Epithelial cell of proximal tubule (primary cell): ENCODE results near the gene IL1R2. TPM values are rescaled to one million over a fixed set of nuclear protein-coding genes. Genes with fewer than 3 reads are reported as not detected.

ENCODE experiments used
- DNase-seq: peaks from one replicate; pipeline ENCODE4 v3.0.0-alpha.2; 2011; ENCODE audit warnings: low read depth
- H3K4me3 ChIP-seq: 2 replicates; pipeline ENCODE4 v1.5.1; 2011; ENCODE audit warnings: low read depth, mild to moderate bottlenecking, low read length
- total RNA-seq: library from RNA; depleted of rRNA; stranded (reverse); fragments of >200 nt; gene quantifications from 2 replicates; pipeline ENCODE4 v1.2.3, GENCODE V29; 2015
- TF ChIP-seq, protein P1 (sequence below): conservative IDR thresholded peaks from 2 replicates; pipeline ENCODE4 v1.5.1; 2012; ENCODE audit warnings: low read depth, mild to moderate bottlenecking, low read length

The IL1R2 gene
- total RNA-seq, 1 donor from 2014 or later = 5.4 TPM

DNA sequence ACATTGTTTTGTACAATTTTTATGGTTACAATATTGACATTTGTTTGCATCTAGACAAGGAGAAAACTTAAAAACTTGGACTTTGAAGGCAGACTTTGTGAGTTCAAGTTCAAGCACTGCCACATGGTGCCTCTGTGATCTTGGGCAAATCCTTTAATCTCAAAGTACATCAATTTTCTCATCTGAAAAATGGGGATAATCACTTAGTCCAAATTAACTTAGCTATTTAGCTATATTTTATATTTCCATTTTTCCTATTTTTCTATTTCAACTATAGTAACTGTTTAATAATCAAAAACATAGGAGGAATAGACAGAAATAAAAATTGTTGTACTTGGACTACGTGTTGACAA, 38.7 kb downstream of the IL1R2 start:
- DNase-seq = no peak
- no peak overlapping the region for H3K4me3 ChIP-seq
- TF ChIP-seq, protein P1, sequence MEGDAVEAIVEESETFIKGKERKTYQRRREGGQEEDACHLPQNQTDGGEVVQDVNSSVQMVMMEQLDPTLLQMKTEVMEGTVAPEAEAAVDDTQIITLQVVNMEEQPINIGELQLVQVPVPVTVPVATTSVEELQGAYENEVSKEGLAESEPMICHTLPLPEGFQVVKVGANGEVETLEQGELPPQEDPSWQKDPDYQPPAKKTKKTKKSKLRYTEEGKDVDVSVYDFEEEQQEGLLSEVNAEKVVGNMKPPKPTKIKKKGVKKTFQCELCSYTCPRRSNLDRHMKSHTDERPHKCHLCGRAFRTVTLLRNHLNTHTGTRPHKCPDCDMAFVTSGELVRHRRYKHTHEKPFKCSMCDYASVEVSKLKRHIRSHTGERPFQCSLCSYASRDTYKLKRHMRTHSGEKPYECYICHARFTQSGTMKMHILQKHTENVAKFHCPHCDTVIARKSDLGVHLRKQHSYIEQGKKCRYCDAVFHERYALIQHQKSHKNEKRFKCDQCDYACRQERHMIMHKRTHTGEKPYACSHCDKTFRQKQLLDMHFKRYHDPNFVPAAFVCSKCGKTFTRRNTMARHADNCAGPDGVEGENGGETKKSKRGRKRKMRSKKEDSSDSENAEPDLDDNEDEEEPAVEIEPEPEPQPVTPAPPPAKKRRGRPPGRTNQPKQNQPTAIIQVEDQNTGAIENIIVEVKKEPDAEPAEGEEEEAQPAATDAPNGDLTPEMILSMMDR = no peak

DNA sequence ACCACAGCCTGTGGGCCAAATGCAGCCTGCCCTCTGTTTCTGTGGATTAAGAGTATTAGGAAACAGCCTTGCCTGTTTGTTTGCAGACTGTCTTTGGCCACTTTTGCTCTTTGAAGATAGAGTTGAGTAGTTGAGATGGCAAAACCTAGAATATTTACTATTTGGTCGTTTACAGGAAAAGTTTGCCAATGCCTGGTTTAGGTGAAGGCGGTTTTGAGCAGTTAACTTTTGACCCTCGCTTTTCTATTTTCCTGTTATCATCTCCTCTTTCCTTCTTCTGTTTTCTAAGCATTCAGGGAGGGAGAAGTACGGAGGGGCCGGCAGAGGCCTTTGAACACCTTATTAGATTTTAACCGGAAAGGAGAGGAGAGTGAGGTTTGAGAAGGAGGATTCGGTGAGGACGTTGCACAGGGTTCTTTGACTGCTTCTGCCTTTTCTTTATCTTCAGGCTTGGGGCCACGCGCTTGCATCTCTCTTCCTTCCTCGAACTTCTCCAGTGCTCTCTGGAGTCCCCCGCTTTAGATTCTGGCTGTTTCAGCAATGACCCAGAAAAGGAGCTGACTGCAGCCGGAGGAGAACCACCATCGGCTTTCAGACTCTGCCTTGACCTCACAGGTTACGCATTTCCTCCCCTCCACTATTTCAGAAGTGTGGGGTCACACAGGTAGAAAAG, 39.2 kb downstream of the IL1R2 start:
- TF ChIP-seq, protein P1 = no peak
- DNase-seq = no peak

DNA sequence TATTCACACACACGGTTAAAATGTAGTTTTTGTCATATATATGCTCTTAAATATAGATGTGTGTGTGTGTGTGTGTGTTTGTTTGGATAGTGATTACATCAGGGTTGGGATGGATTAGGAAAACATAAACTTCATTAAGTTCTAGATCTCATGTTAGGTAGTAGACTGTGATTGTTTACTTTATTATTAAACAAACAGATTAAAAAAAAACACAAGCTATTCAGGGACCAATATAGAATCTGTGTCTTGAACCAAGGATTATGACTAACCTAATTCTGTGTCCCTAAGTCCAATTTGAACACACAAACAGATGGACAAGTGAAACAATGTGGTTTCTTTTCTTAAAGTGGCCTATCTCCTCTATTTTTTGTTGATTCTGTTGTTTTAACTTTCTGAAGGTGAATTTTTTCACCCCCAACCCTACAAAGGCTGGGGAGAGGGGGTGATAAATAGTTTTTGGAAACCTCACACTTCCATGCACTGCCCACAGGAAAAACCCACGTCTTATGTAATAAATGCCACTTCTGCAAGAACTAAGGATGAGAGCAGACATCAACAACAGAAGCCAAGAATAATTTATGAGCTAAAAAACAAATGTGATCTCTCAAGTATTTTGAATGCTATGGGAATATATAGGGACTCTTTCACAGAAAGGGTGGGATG, 40.7 kb downstream of the IL1R2 start:
- H3K4me3 ChIP-seq = no peak overlapping the region
- no peak for DNase-seq
- TF ChIP-seq, protein P1 = no peak

More for the DNA sequence above, 39.2 kb downstream of the IL1R2 start:
- no peak overlapping the region for H3K4me3 ChIP-seq

DNA sequence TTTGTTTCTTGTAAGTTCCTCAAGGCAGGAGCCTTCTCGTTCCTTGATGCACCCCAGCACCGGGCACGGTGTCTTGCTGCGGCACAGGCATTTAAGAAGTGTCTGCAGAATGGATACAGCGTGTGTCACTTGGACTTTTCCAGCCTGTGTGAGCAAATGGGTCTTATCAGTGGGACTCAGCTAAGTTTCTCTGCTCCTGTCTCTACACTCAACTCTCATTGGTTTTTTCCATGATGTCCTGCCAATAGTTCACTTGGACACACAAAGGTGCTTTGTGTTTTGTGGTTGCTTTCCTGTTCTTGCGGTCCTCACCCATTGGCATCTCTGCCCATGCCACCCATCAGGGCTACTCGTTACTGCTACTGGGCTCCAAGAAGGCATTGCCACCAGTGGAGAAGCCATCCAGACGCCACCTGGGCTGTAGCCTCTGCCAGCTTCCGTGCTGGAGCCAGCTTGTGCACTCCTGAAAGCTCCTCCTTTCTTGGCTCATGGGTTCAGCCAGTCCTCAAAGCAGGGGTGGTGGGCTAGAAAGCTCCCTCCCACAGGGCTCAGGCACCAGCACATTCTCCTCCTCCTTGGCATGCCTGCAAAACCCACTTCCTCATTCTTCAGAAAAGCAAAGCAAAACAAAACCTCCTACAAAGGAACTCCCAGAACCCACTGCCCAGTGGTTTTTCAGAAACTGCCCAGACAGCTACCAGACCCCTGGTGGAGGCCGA, 41.4 kb downstream of the IL1R2 start:
- peak; percentile 66 for DNase-seq
- TF ChIP-seq, protein P1 = peak; percentile 37
- H3K4me3 ChIP-seq = no peak overlapping the region

DNA sequence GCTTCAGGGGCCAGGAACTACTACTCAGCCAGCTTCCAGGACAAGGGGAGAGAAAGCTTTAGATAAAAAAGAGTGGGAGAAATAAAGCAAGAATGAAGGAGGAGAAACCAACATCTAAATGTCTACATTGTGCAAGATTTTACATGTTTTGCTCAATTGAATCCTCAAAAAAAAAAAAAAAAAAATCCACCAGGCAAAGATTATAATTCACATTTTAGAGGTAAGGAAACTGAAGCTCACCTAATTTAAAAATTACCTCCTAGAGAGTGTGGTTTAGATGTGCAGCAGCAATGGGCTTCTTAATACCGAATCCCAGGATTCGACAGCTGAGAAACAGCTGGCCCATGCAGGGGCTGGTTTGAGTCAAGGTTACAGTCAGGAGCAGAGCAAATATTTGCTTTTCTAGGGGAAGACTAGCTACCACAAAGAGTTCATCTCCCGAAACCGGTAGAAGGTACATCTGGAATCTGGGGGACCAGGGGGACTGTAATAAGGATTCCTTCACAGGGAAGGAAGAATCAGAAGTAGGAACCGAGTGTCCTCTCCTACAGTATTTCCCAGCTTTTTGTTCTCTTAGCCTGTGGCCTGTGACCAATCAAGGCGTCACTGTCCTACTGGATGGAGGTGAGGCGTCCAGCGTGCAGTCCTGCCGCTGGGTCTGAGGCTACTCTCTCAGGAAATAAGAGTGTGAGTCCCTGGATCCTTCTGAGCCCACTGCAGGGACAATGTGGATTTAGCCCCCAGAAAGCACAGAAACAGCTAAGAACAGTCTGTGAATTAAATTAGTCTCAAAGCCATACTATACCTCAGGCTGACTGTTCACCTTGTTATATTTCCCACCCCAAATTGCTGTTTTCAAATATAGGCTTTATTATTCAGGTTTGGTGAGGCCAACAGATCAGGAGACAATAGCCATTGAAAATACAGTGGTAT, 42.3 kb downstream of the IL1R2 start:
- DNase-seq = no peak
- TF ChIP-seq, protein P1 = no peak

DNA sequence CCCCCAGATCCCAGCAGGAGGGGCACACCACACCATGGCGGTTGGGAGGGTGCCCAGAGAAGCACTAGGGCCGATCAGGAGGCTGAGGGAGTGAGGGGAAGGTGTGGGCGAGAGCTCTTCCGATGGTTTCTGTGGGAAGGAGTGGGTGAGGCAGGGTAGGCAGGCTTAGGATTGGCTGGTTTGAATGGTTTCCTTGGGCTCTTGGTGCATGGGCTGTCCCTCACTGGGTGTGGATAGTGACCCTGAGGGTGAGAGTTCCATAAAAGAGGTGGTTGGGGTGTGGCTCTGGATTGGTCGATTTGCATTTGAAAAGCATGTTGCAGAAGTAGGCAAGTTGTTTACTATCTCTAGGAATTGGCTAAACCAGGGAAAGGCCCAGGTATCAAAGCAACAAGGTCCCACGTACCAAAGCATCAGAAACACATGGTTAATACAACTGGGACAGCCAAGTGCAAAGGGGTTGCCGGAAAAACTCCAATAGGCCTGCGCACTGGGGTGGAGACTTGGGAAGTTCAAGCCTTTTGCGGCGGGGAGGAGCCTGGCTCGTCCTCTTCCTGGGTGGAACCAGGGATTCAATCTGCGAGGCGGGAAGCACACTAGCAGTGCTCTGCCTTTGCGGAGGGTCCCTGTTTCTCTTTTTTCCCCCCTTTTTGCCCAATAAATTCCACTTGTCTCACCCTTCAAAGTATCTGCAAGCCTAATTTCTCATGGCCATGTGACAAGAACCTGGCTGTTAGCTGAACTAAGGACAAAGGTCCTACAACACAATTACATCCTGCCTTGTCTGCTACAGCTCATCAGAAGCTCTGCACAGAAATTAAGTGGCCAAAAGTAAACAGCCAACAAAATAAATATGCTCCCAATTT, 43.2 kb downstream of the IL1R2 start:
- DNase-seq = no peak
- TF ChIP-seq, protein P1 = no peak
- no peak overlapping the region for H3K4me3 ChIP-seq

More for the DNA sequence above, 42.3 kb downstream of the IL1R2 start:
- no peak overlapping the region for H3K4me3 ChIP-seq
